ENCODE data around the gene KAT7. TPM values are rescaled to one million over a fixed set of nuclear protein-coding genes. Genes with fewer than 3 reads are reported as not detected.
A peak's percentile ranks its signal among the peaks of the same experiment; 100 is the strongest.

KAT7 gene
- total RNA-seq, 2 experiments from 2014 or later = 79.8 to 80.2 TPM

DNA sequence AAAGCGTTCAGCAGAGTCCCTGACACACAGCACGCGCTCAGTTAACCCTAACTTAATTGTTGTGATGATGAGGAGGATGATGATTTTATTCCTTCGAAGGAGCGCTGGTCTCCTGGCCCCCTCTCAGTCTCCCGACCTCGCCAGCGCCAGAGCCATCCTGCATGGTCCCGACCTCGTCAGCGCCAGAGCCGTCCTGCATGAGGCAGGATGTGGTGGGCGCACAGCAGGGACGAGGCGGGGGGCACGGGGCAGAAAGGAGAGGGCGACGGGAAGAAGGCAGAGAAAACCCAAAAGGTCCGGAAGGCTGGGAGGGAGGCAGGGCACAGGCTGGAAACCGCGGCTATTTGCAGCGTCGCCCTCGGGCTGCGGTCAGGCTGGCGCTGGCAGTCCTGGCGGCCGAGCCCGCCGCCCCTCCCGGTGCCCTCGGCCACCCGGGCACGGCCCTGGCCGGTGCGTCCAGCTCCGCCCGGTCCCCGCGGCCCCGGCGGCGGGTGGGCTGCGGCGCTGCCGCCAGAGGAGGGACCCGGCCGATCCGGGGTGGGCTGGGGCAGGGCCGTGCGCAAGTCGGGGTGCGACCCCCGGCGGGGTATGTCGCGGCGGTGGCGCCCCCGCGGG, 62.4 kb downstream of the KAT7 start:
- Mint-ChIP-seq H3K9me3 (no peaks in the 10 kb centered on the region), H3K36me3 (ENCODE audit: low read depth) (no peaks in the 10 kb centered on the region), H3K4me3 (peak overlapping the region; percentile 88), H3K27ac (peak overlapping the region; percentile 50), H3K27me3 (peaks cover 8% of the 10 kb centered on the region), H3K4me1 (peaks cover 16% of the 10 kb centered on the region)
- CTCF ChIA-PET = interaction anchor here (0.7 to 2.0 kb wide), 6 partner anchors 29 to 281 kb away, joined by 3 to 13 read pairs (median 6); no protein-coding TSS in a partner anchor
- peak; percentile 26 for DNase-seq
- POLR2A ChIA-PET = interaction anchor here (0.5 to 1.8 kb wide), 8 partner anchors 11 to 1010 kb away, joined by 3 to 5 read pairs (median 3); no protein-coding TSS in a partner anchor

DNA sequence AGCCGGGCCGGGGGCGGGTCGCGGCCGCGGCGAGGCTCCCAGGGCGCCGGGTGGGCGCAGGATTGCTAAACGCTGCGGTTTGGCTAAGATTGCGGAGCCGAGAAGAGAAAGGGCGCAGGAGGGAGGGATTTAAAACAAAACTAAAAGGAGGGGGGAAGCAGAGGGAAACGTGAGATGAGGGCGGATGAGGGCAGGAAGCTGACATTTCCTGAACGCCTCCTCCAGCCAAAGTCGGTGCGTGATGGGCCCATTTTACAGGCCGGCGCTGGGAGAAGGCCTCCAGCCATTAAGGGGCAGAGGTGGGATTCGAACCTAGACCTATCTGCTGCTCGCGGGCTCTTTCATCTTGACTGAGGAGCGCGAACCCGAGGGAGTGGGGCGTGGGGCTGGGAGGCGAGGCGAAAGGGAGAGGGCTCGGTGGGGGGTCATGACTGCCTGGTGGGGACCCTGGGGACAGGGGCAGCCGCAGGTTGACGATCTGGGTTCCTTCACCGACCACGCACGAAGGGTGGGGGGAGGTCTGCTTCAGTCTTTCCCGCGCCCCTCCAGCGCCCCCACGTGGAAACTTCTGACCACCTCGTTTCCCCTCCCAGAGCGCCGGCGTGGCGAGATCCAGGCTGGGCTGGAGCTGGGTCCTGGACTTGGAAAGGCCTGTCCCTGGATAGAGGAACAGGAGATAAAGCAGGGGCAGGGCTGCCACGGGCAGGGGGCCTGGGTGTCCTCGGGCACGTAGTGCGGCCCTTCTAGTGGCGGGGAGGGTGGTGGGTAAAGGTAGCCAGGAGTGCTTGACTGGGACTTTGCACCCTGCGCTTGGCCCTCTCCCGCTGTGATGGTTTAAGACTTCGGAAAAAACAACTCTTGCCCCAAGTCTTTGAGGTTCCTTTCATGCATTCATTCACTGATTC, 63.2 kb downstream of the KAT7 start:
- Mint-ChIP-seq H3K9me3 (no peaks in the 10 kb centered on the region), H3K4me3 (peak overlapping the region; percentile 79), H3K27ac (peak overlapping the region; percentile 67), H3K4me1 (peaks cover 16% of the 10 kb centered on the region), H3K27me3 (peaks cover 8% of the 10 kb centered on the region), H3K36me3 (ENCODE audit: low read depth) (no peaks in the 10 kb centered on the region)
- DNase-seq = peak; percentile 73
- ChIA-PET POLR2A (interaction anchor here (0.5 to 1.8 kb wide), 7 partner anchors 12 to 174 kb away, joined by 3 to 5 read pairs (median 3); no protein-coding TSS in a partner anchor), CTCF (interaction anchor here (0.7 to 2.0 kb wide), 11 partner anchors 28 to 296 kb away, joined by 3 to 13 read pairs (median 4); no protein-coding TSS in a partner anchor)

DNA sequence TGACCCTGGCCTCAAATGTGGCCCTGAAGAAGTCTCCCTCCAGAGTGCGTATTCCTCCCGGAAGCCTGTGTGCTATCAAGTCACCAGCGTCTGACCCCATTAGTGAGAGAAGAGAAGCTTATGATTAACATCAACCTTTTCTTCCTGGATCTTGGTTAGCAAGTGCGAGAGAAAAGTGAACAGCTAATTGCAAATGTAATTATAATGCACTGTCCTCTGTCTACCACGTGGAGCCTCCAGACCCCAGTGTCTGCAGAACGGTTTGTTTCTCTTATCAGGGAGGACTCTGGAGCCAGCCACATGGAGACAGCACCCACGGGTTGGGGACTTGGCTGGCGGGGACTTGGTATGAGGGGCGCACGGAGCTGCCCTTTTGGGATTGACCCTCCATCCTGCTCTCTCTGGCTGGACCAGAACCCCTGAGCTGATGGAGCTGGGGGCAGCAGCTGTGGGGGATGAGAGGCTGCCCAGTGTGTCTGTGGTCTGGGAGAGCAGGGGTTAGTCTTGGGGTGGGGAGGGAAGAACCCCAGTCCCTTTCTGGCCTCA, 65.1 kb downstream of the KAT7 start:
- ChIA-PET CTCF (interaction anchor here (0.6 kb wide), 1 partner anchor 176 kb away, joined by 4 read pairs; no protein-coding TSS in a partner anchor), POLR2A (no interaction called here)
- no peaks in the 10 kb centered on the region for H3K36me3 Mint-ChIP-seq (ENCODE audit: low read depth)
- H3K4me1 Mint-ChIP-seq = peaks cover 16% of the 10 kb centered on the region
- no peak for DNase-seq
- H3K9me3 Mint-ChIP-seq = no peaks in the 10 kb centered on the region
- H3K27ac Mint-ChIP-seq = no peak overlapping the region
- H3K4me3 Mint-ChIP-seq = no peak overlapping the region
- H3K27me3 Mint-ChIP-seq = peaks cover 10% of the 10 kb centered on the region

DNA sequence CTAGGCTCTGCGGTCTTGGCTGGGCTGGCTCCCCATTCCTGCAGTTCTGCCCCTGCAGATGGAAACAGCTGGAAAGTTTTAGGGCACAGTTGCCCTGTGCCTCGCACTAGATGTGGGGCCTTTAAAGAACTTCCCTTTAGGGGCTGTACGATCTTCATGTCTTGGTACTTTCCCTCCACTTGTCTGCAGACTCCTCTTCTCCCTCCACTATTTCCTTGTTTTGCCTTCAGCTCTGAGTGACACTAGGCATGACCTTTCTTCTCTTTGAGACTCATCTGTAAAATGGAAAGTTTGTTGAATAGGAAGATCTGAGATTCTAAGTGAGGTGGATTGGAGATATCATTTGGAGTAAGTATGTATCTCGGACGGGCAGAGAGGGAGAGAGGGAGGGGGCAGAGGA, 65.6 kb downstream of the KAT7 start:
- H3K4me1 Mint-ChIP-seq = peaks cover 16% of the 10 kb centered on the region
- no peak for DNase-seq
- ChIA-PET CTCF (interaction anchor here (0.6 to 10.0 kb wide), 2 partner anchors 142 to 176 kb away, joined by 4 to 132 read pairs; partner anchors contain the start of gene DLX3), POLR2A (no interaction called here)
- H3K36me3 Mint-ChIP-seq (ENCODE audit: low read depth) = no peaks in the 10 kb centered on the region
- no peak overlapping the region for H3K27ac Mint-ChIP-seq
- H3K4me3 Mint-ChIP-seq = no peak overlapping the region
- H3K27me3 Mint-ChIP-seq = peaks cover 10% of the 10 kb centered on the region
- no peaks in the 10 kb centered on the region for H3K9me3 Mint-ChIP-seq

DNA sequence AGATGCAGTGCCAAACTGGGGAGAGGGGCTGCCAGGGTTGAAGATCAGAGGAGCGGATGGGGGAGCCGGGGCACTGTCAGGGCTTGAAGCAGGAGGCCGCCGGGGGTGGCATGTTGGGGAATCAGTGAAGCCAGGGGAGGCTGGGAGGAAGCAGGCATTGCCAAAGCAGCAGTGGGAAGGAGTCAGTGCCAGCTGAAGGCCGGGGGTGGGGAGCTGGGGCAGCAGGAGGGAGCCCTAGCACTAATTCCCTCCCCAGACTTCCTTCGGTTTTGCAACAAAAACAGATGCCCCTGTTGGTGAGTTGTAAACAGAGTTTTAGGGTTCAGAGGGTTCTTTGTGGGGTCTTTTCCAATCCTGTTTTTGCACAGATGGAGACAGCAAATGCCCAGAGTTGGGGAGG, 70.3 kb downstream of the KAT7 start:
- no peaks in the 10 kb centered on the region for H3K4me1 Mint-ChIP-seq
- DNase-seq = no peak
- H3K27ac Mint-ChIP-seq = no peak overlapping the region
- H3K27me3 Mint-ChIP-seq = peaks cover 13% of the 10 kb centered on the region
- H3K4me3 Mint-ChIP-seq = no peak overlapping the region
- H3K9me3 Mint-ChIP-seq = no peaks in the 10 kb centered on the region
- ChIA-PET CTCF (interaction anchor here (10.0 kb wide), 1 partner anchor 138 kb away, joined by 132 read pairs; the partner anchor contains the start of gene DLX3), POLR2A (no interaction called here)
- no peaks in the 10 kb centered on the region for H3K36me3 Mint-ChIP-seq (ENCODE audit: low read depth)

DNA sequence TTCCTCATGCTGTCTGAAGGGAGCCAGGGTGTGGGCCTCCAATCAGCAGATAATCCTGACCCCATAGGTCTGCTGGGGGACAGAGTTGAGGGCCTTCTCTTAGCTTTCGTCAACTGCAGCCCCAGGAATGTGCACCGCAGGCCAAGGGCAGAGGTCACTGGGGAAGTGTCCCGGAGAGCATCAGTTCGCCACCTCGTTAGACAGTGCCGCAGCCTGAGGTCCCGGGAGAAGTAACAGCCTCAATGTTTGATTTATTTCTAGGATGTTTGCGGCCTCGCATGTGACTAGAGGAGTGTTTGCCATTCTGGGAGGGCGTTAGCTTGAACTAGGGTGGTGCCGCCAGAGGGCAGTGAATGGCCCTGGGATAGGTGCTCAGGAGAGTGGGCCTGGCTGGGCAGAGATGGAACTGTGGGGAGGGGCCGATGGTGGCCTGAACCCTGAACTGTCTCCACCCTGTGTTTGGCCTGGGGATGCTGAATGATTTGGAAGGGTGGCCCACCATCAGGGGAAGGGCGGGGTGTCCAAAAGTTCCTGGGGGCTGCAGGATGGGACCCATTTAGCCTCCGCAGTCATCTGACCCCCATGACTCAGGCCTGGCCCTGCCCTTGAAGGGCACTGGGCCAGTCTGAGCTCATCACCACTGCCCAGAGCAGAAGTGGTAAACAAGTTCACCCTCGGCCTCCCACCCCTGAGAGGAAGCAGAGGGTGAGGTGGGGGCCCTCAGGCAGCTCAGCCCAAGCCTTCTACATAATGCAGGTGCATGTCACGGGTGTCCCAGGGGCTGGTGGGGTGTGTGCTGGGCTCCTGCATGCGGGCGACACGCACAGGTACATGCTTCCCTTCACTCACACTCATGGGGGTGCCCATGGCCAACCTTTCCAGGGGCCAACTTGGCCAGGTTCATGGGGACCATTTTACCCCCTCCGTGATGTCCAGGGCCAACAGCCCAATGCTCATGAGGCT, 71.8 kb downstream of the KAT7 start:
- CTCF ChIA-PET = interaction anchor here (0.9 to 10.0 kb wide), 2 partner anchors 136 to 145 kb away, joined by 3 to 132 read pairs; partner anchors contain the start of gene DLX3

DNA sequence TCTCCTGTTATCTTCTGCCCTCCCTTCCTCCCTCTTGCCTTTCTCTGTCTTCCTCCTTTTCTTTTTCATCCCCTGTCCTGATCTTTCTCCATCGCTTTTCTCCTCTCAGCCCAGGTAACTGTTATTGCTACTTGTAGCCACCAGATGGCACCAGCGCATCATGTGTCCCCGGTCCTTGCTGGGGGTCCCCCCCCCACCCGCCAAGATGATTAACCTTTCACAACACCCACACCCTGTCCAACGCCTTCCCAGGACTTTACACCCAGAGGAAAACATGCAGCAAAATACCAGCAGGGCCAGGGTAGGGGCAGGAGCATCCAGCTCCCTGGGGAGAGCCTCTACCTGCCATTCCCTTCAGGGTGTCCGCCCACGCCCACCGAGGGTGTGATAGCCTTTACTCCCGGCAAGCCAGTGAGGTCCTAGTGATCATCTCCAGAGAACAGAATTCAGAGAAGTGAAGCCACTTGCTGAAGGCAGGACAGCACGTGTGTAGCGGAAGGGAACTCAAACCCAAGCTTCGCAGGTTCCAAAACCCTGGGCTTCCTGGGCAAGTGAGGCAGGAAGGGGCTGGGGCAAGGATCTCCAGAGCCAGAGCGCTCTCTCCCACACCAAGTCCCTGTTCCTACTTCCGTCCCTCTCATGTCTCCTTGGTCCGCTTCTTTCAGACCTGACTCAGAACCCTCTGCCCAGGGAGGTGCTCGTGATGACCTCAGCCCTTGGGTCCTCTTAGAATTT, 72.8 kb downstream of the KAT7 start:
- Mint-ChIP-seq H3K4me3 (no peak overlapping the region), H3K27ac (no peak overlapping the region), H3K4me1 (no peaks in the 10 kb centered on the region), H3K9me3 (no peaks in the 10 kb centered on the region), H3K36me3 (ENCODE audit: low read depth) (no peaks in the 10 kb centered on the region), H3K27me3 (peaks cover 9% of the 10 kb centered on the region)
- peak; percentile 43 for DNase-seq
- ChIA-PET POLR2A (interaction anchor here (0.6 to 0.9 kb wide), 3 partner anchors 111 to 136 kb away, joined by 3 read pairs; no protein-coding TSS in a partner anchor), CTCF (interaction anchor here (0.7 to 10.0 kb wide), 6 partner anchors 15 to 233 kb away, joined by 3 to 132 read pairs (median 4); partner anchors contain the start of gene DLX3)

More for the DNA sequence above, 71.8 kb downstream of the KAT7 start:
- Mint-ChIP-seq H3K9me3 (no peaks in the 10 kb centered on the region), H3K4me1 (no peaks in the 10 kb centered on the region), H3K27ac (no peak overlapping the region), H3K36me3 (ENCODE audit: low read depth) (no peaks in the 10 kb centered on the region), H3K27me3 (peaks cover 9% of the 10 kb centered on the region), H3K4me3 (no peak overlapping the region)
- DNase-seq = no peak
- POLR2A ChIA-PET = interaction anchor here (0.7 to 0.9 kb wide), 2 partner anchors 136 to 137 kb away, joined by 3 read pairs; no protein-coding TSS in a partner anchor

DNA sequence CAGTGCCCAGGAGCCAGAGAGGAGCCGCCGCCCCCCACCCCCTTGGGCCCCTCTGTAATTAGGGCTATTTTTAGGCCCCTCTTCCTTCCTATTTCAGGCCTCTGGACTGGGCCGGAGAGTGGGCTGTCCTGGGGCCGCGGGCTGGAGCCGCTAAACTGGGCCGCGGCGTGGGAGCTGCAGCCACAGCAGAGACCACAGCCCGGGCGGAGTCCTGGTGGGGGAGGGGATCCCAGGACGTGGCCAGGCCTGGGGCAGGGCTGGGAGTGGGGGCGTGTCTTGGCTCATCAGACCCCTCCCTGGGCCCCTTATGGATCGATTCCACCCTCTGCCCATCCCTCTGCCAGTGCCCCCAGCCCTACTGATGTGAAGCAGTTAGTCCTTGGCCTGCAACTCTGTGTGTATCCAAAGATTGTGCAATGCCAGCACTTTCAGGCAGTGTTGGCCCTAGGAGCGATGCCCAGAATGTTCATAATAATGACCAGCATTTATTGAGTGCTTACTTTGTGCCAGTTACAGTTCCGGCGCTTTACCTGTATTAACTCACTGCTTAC, 74.4 kb downstream of the KAT7 start:
- peaks cover 9% of the 10 kb centered on the region for H3K27me3 Mint-ChIP-seq
- DNase-seq = no peak
- H3K9me3 Mint-ChIP-seq = no peaks in the 10 kb centered on the region
- H3K4me3 Mint-ChIP-seq = no peak overlapping the region
- POLR2A ChIA-PET = no interaction called here
- CTCF ChIA-PET = interaction anchor here (1.4 to 10.0 kb wide), 2 partner anchors 134 to 224 kb away, joined by 3 to 132 read pairs; partner anchors contain the start of gene DLX3
- H3K4me1 Mint-ChIP-seq = no peaks in the 10 kb centered on the region
- no peaks in the 10 kb centered on the region for H3K36me3 Mint-ChIP-seq (ENCODE audit: low read depth)
- no peak overlapping the region for H3K27ac Mint-ChIP-seq

DNA sequence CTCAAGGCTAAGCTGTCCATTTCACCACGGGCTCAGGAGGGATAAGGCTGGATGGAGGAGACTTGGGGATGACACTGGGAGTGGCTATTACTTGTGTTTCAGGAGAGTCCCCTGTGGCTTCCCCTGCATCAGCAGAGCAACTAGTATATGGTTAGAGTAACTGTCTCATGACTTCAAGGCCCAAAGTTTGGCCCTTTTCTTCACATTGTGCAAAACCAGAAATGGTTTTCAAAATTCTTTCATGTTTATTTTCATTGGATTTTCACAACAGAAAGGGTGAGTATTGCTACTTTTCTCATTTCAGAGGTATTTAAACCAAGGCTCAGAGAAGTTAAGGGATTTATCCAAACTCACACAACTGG, 77.5 kb downstream of the KAT7 start:
- ChIA-PET CTCF (interaction anchor here (1.4 kb wide), 1 partner anchor 130 kb away, joined by 3 read pairs; no protein-coding TSS in a partner anchor), POLR2A (no interaction called here)
- DNase-seq = no peak
- H3K4me3 Mint-ChIP-seq = no peak overlapping the region
- H3K27ac Mint-ChIP-seq = no peak overlapping the region
- H3K9me3 Mint-ChIP-seq = no peaks in the 10 kb centered on the region
- peaks cover 7% of the 10 kb centered on the region for H3K27me3 Mint-ChIP-seq
- no peaks in the 10 kb centered on the region for H3K4me1 Mint-ChIP-seq
- H3K36me3 Mint-ChIP-seq (ENCODE audit: low read depth) = no peaks in the 10 kb centered on the region

DNA sequence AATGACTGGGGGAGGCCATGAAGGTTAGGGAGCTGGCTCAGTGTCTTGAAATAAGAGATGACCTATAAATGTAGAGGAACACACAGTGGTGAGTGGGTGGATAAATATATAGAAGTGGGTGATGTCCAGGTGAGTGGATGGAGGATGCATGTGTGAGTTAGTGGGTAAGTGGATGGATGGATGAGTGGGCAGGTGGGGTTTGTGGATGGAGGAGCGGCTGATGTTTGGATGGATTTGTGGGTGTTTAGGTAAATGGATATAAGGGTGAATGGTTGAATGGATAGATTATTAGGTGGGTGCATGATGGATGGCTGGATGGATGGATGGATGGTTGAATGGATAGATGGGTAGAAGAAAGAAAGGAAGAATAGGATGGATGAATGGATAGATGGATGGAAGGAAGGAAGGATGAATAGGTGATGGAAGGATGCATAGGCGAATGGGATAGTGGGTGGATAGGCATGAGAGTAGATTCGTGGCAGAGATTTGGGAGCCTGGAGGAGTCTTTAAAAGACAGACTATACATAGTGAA, 78.5 kb downstream of the KAT7 start:
- Mint-ChIP-seq H3K9me3 (no peaks in the 10 kb centered on the region), H3K27ac (no peak overlapping the region), H3K4me1 (peaks cover 1% of the 10 kb centered on the region), H3K4me3 (no peak overlapping the region), H3K27me3 (peaks cover 5% of the 10 kb centered on the region), H3K36me3 (ENCODE audit: low read depth) (no peaks in the 10 kb centered on the region)
- ChIA-PET POLR2A (no interaction called here), CTCF (interaction anchor here (0.9 kb wide), 1 partner anchor 130 kb away, joined by 3 read pairs; no protein-coding TSS in a partner anchor)
- no peak for DNase-seq

DNA sequence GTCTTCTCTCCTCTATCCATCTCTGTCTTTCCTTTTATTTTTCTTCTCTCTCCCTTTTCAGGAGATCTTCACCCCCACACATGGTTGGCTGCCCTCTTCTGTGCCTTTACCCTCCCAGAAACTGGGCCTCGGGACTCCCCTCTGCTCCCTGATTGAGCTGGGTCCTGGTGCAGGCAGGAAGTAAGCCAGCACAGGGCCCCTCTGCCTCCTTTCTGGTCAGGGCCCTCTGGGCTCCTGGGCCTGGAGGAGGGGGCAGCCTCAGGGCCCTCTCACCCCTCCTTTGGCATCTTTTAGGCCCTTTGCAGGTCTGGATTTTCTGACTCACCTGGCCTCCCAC, 80.5 kb downstream of the KAT7 start:
- CTCF ChIA-PET = no interaction called here
- Mint-ChIP-seq H3K36me3 (ENCODE audit: low read depth) (no peaks in the 10 kb centered on the region), H3K27me3 (peaks cover 2% of the 10 kb centered on the region), H3K27ac (no peak overlapping the region), H3K4me3 (no peak overlapping the region), H3K4me1 (peaks cover 5% of the 10 kb centered on the region), H3K9me3 (no peaks in the 10 kb centered on the region)
- POLR2A ChIA-PET = no interaction called here
- DNase-seq = no peak
